Measurements from ENCODE around the gene MASP1.

Gene MASP1

GRCh38 chr3:187328691-187329090, 37.2 kb upstream of the MASP1 start:
- Histone ChIP-seq H3K9me3 (ENCODE audit: insufficient read depth, low read depth, low read length) (peaks cover under 1% of the 10 kb centered on the region), H4K91ac (ENCODE audit: low read depth, low read length) (no peak overlapping the region), H3K79me1 (ENCODE audit: low read length) (no peaks in the 10 kb centered on the region), H3K18ac (ENCODE audit: low read length) (no peak overlapping the region), H3K27me3 (ENCODE audit: insufficient read depth, low read length) (no peaks in the 10 kb centered on the region), H3K36me3 (ENCODE audit: control insufficient read depth in 1 of 2, insufficient read depth in 2 of 2, low read length in 2 of 2) (no peaks in the 10 kb centered on the region), H4K8ac (ENCODE audit: low read depth, low read length) (no peak overlapping the region), H3K14ac (ENCODE audit: low read length) (no peak overlapping the region), H3K23ac (ENCODE audit: low read length) (peak overlapping the region; percentile 53), H2BK5ac (ENCODE audit: low read depth, low read length, poor library complexity) (no peak overlapping the region), H2BK12ac (ENCODE audit: low read length) (no peak overlapping the region), H3K4me2 (ENCODE audit: low read length) (no peak overlapping the region), H3K4me1 (ENCODE audit: control insufficient read depth in 1 of 2, insufficient read depth in 2 of 2, low read length in 2 of 2) (no peaks in the 10 kb centered on the region), H3K4ac (ENCODE audit: low read depth, low read length) (no peak overlapping the region), H3K4me3 (ENCODE audit: low read depth, low read length) (no peak overlapping the region), H2AFZ (ENCODE audit: insufficient read depth, low read length, poor library complexity) (no peak overlapping the region), H3K9ac (ENCODE audit: low read length) (no peak overlapping the region), H4K12ac (ENCODE audit: low read depth, low read length) (no peak overlapping the region), H3K79me2 (ENCODE audit: control insufficient read depth, insufficient read depth, low read length, poor library complexity) (no peaks in the 10 kb centered on the region), H2BK120ac (ENCODE audit: insufficient read depth, low read length, poor library complexity) (no peak overlapping the region), H3K27ac (ENCODE audit: low read depth, low read length) (no peak overlapping the region), H2AK5ac (ENCODE audit: low read length) (no peak overlapping the region)
- DNase-seq = no peak
- WGBS (ENCODE audit: extremely low coverage, insufficient coverage, insufficient read length) = no CpG with 5 or more reads among the region's 3 CpGs

- Histone ChIP-seq H3K18ac (ENCODE audit: low read length) (no peak overlapping the region), H2BK12ac (ENCODE audit: low read length) (no peak overlapping the region), H4K8ac (ENCODE audit: low read depth, low read length) (no peak overlapping the region), H2BK120ac (ENCODE audit: insufficient read depth, low read length, poor library complexity) (no peak overlapping the region), H3K79me1 (ENCODE audit: low read length) (no peaks in the 10 kb centered on the region), H3K36me3 (ENCODE audit: control insufficient read depth in 1 of 2, insufficient read depth in 2 of 2, low read length in 2 of 2) (no peaks in the 10 kb centered on the region), H3K14ac (ENCODE audit: low read length) (no peak overlapping the region), H3K4ac (ENCODE audit: low read depth, low read length) (no peak overlapping the region), H2AFZ (ENCODE audit: insufficient read depth, low read length, poor library complexity) (no peak overlapping the region), H3K4me1 (ENCODE audit: control insufficient read depth in 1 of 2, insufficient read depth in 2 of 2, low read length in 2 of 2) (no peaks in the 10 kb centered on the region), H4K12ac (ENCODE audit: low read depth, low read length) (no peak overlapping the region), H2BK5ac (ENCODE audit: low read depth, low read length, poor library complexity) (no peak overlapping the region), H2AK5ac (ENCODE audit: low read length) (no peak overlapping the region), H3K9ac (ENCODE audit: low read length) (no peak overlapping the region), H3K4me2 (ENCODE audit: low read length) (no peak overlapping the region), H3K27ac (ENCODE audit: low read depth, low read length) (no peak overlapping the region), H3K9me3 (ENCODE audit: insufficient read depth, low read depth, low read length) (peaks cover 2% of the 10 kb centered on the region), H3K79me2 (ENCODE audit: control insufficient read depth, insufficient read depth, low read length, poor library complexity) (no peaks in the 10 kb centered on the region), H3K4me3 (ENCODE audit: low read depth, low read length) (no peak overlapping the region), H3K23ac (ENCODE audit: low read length) (no peak overlapping the region), H4K91ac (ENCODE audit: low read depth, low read length) (no peak overlapping the region), H3K27me3 (ENCODE audit: insufficient read depth, low read length) (no peaks in the 10 kb centered on the region)
- DNase-seq = no peak
- WGBS (ENCODE audit: extremely low coverage, insufficient coverage, insufficient read length) = no CpG with 5 or more reads among the region's 2 CpGs
Observed at GRCh38 chr3:187327845-187328244, 36.3 kb upstream of the MASP1 start.

- Histone ChIP-seq H3K4me2 (ENCODE audit: low read length) (no peak overlapping the region), H3K4ac (ENCODE audit: low read depth, low read length) (no peak overlapping the region), H2BK5ac (ENCODE audit: low read depth, low read length, poor library complexity) (no peak overlapping the region), H3K9me3 (ENCODE audit: insufficient read depth, low read depth, low read length) (peaks cover 2% of the 10 kb centered on the region), H3K14ac (ENCODE audit: low read length) (no peak overlapping the region), H3K9ac (ENCODE audit: low read length) (no peak overlapping the region), H2AFZ (ENCODE audit: insufficient read depth, low read length, poor library complexity) (no peak overlapping the region), H4K91ac (ENCODE audit: low read depth, low read length) (no peak overlapping the region), H4K12ac (ENCODE audit: low read depth, low read length) (no peak overlapping the region), H3K4me3 (ENCODE audit: low read depth, low read length) (no peak overlapping the region), H3K79me1 (ENCODE audit: low read length) (no peaks in the 10 kb centered on the region), H2AK5ac (ENCODE audit: low read length) (no peak overlapping the region), H3K27ac (ENCODE audit: low read depth, low read length) (no peak overlapping the region), H3K4me1 (ENCODE audit: control insufficient read depth in 1 of 2, insufficient read depth in 2 of 2, low read length in 2 of 2) (no peaks in the 10 kb centered on the region), H4K8ac (ENCODE audit: low read depth, low read length) (no peak overlapping the region), H3K27me3 (ENCODE audit: insufficient read depth, low read length) (no peaks in the 10 kb centered on the region), H3K79me2 (ENCODE audit: control insufficient read depth, insufficient read depth, low read length, poor library complexity) (no peaks in the 10 kb centered on the region), H2BK12ac (ENCODE audit: low read length) (no peak overlapping the region), H2BK120ac (ENCODE audit: insufficient read depth, low read length, poor library complexity) (no peak overlapping the region), H3K18ac (ENCODE audit: low read length) (no peak overlapping the region), H3K36me3 (ENCODE audit: control insufficient read depth in 1 of 2, insufficient read depth in 2 of 2, low read length in 2 of 2) (no peaks in the 10 kb centered on the region), H3K23ac (ENCODE audit: low read length) (no peak overlapping the region)
- no peak for DNase-seq
- WGBS (ENCODE audit: extremely low coverage, insufficient coverage, insufficient read length) = no CpG with 5 or more reads among the region's 5 CpGs
Observed at GRCh38 chr3:187325632-187326031, 34.1 kb upstream of the MASP1 start.

- WGBS (ENCODE audit: extremely low coverage, insufficient coverage, insufficient read length) = no CpG with 5 or more reads among the region's 3 CpGs
- H3K23ac ChIP-seq (ENCODE audit: low read length) = no peak overlapping the region
- no peaks in the 10 kb centered on the region for H3K4me1 ChIP-seq (ENCODE audit: control insufficient read depth in 1 of 2, insufficient read depth in 2 of 2, low read length in 2 of 2)
- H4K12ac ChIP-seq (ENCODE audit: low read depth, low read length) = no peak overlapping the region
- H2AFZ ChIP-seq (ENCODE audit: insufficient read depth, low read length, poor library complexity) = no peak overlapping the region
- peaks cover 2% of the 10 kb centered on the region for H3K9me3 ChIP-seq (ENCODE audit: insufficient read depth, low read depth, low read length)
- no peaks in the 10 kb centered on the region for H3K36me3 ChIP-seq (ENCODE audit: control insufficient read depth in 1 of 2, insufficient read depth in 2 of 2, low read length in 2 of 2)
- H2BK12ac ChIP-seq (ENCODE audit: low read length) = no peak overlapping the region
- H2BK5ac ChIP-seq (ENCODE audit: low read depth, low read length, poor library complexity) = no peak overlapping the region
- no peaks in the 10 kb centered on the region for H3K79me2 ChIP-seq (ENCODE audit: control insufficient read depth, insufficient read depth, low read length, poor library complexity)
- no peak overlapping the region for H4K8ac ChIP-seq (ENCODE audit: low read depth, low read length)
- H3K9ac ChIP-seq (ENCODE audit: low read length) = no peak overlapping the region
- H2BK120ac ChIP-seq (ENCODE audit: insufficient read depth, low read length, poor library complexity) = no peak overlapping the region
- H3K4me2 ChIP-seq (ENCODE audit: low read length) = no peak overlapping the region
- no peak for DNase-seq
- no peak overlapping the region for H3K14ac ChIP-seq (ENCODE audit: low read length)
- no peak overlapping the region for H3K4ac ChIP-seq (ENCODE audit: low read depth, low read length)
- no peak overlapping the region for H2AK5ac ChIP-seq (ENCODE audit: low read length)
- no peaks in the 10 kb centered on the region for H3K27me3 ChIP-seq (ENCODE audit: insufficient read depth, low read length)
- no peak overlapping the region for H3K18ac ChIP-seq (ENCODE audit: low read length)
- H3K79me1 ChIP-seq (ENCODE audit: low read length) = no peaks in the 10 kb centered on the region
- H3K27ac ChIP-seq (ENCODE audit: low read depth, low read length) = no peak overlapping the region
- no peak overlapping the region for H3K4me3 ChIP-seq (ENCODE audit: low read depth, low read length)
- H4K91ac ChIP-seq (ENCODE audit: low read depth, low read length) = no peak overlapping the region
Observed at GRCh38 chr3:187323091-187323490, 31.6 kb upstream of the MASP1 start.
